ENCODE data around the gene KCNK3. TPM values are rescaled to one million over a fixed set of nuclear protein-coding genes. Genes with fewer than 3 reads are reported as not detected.

KCNK3 gene
- total and polyA plus RNA-seq, 4 donors: 6.7 to 29.9 (median 20.0) TPM

DNA sequence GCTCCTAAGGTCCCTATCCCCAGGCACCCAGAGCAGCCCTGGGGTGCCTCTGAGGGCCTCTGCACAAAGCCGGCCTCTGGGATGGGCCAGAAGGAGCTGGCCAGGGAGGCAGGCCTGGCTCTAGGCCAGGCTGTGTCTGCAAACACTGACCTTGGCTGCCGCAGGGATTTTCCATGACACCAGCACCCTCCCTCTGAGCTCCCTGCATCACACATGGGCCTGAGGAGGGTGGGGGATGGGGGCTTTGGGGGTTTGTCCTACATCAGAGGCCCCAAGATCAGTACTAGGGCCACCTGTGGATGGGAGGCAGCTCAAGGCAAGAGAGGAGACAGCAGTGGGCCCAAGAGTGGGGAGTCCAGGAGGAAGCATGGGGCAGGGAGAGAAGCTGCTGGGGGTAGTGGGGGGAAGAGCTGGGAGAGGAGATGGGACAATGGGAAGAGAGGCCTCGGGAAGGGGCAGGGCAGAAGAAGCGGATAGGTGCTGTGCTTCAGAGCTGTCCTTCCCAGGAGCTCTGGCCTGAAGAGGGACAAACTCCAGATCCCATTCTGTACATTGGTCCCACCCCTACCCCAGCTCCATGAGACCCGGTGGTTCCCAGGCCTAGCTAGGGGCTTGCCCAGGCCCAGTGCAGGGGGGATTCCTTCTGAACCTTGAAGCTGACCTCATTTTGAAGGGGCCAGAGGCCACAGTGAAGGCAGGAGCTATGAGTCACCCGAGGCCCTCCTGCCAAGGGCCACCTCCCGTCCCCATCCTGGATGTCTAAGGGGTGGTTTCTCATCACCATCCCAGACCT, 28.0 kb downstream of the KCNK3 start:
- WGBS, 2 donors: 52 to 70% methylated on average over 6 to 7 of the region's 7 CpGs
- peak overlapping the region; percentile 37 to 63 for H3K27ac ChIP-seq (ENCODE audit: low read depth in 1 of 2, low read length in 1 of 2)
- no peak overlapping the region for H3K4me3 ChIP-seq
- ATAC-seq (ENCODE audit: insufficient read depth, low FRiP score) (peak; percentile 12), DNase-seq (peak; percentile 93 to 98 (median 95))
- TF ChIP-seq, protein P1, sequence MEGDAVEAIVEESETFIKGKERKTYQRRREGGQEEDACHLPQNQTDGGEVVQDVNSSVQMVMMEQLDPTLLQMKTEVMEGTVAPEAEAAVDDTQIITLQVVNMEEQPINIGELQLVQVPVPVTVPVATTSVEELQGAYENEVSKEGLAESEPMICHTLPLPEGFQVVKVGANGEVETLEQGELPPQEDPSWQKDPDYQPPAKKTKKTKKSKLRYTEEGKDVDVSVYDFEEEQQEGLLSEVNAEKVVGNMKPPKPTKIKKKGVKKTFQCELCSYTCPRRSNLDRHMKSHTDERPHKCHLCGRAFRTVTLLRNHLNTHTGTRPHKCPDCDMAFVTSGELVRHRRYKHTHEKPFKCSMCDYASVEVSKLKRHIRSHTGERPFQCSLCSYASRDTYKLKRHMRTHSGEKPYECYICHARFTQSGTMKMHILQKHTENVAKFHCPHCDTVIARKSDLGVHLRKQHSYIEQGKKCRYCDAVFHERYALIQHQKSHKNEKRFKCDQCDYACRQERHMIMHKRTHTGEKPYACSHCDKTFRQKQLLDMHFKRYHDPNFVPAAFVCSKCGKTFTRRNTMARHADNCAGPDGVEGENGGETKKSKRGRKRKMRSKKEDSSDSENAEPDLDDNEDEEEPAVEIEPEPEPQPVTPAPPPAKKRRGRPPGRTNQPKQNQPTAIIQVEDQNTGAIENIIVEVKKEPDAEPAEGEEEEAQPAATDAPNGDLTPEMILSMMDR (IDR thresholded peaks at IDR 0.05; ENCODE audit: control extremely low read depth, extremely low read depth): no peak
- H3K36me3 ChIP-seq (ENCODE audit: control insufficient read depth in 4 of 4, insufficient read depth in 4 of 4, low read length in 4 of 4): peaks cover 0 to 3% (median 0%) of the 10 kb centered on the region in 4 donors
- peak overlapping the region in 1 of 2 donors; percentile 70 for H3K9ac ChIP-seq (ENCODE audit: insufficient read depth in 1 of 2, low read length in 2 of 2)
- H3K4me1 ChIP-seq (ENCODE audit: control insufficient read depth in 5 of 5, insufficient read depth in 5 of 5, low read length in 5 of 5): peaks cover 4 to 62% (median 39%) of the 10 kb centered on the region in 5 donors
- no peaks in the 10 kb centered on the region for H3K9me3 ChIP-seq (ENCODE audit: control insufficient read depth in 4 of 4, insufficient read depth in 3 of 4, low read length in 3 of 4)
- H3K27me3 ChIP-seq (ENCODE audit: control insufficient read depth in 3 of 3, insufficient read depth in 3 of 3, low read length in 2 of 3): no peaks in the 10 kb centered on the region

DNA sequence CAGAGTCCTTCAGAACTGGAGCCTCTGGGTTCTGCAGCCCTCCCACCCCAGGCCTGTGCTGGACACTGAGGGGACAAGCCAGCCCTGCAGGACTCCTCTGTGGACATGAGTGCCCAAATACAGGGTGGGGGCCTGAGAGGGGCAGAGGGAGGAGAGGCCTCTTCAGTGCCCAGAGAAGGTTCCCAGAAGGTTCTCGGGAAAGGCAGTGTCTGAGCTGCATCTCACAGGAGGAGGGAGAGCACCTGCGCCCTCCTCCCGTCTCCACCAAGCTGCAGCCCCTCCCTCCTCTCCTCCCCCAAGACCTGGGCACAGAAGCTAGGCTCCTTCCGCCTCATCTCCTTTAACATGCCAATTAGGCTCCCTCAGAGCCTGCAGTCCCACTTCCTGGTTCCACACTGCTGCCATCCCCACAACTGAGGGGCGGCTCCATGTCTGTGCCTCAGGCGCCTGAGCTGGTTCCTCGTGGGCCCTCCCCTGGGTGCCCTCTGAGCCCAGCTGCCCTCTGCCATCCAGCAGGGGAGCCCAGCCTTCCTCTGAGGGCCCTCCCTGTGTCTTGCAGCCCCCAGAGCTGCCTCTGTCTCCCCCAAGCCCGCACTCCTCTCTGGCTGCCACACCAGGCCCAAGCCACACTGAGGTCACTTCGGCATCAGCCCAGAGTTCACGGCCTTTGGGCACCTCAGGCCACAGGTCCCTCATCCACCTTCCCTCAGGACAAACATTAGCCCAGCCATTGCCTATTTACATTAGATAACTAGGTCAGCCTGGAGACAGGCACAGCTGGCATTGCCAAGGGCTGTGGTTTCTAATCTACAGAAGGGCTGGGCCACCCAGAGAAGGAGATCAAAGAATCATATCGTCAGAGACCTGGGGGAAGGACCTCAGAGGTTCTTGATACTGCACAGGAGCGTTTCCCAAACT, 28.9 kb downstream of the KCNK3 start:
- WGBS, 2 donors: 74 to 85% methylated on average over 10 to 12 of the region's 12 CpGs
- H3K27ac ChIP-seq (ENCODE audit: low read depth in 1 of 2, low read length in 1 of 2): peak overlapping the region; percentile 37 to 63
- TF ChIP-seq, protein P1 (IDR thresholded peaks at IDR 0.05; ENCODE audit: control extremely low read depth, extremely low read depth): no peak
- H3K27me3 ChIP-seq (ENCODE audit: control insufficient read depth in 3 of 3, insufficient read depth in 3 of 3, low read length in 2 of 3): no peaks in the 10 kb centered on the region
- no peaks in the 10 kb centered on the region for H3K9me3 ChIP-seq (ENCODE audit: control insufficient read depth in 4 of 4, insufficient read depth in 3 of 4, low read length in 3 of 4)
- H3K4me3 ChIP-seq: no peak overlapping the region
- H3K9ac ChIP-seq (ENCODE audit: insufficient read depth in 1 of 2, low read length in 2 of 2): no peak overlapping the region
- ATAC-seq (ENCODE audit: insufficient read depth, low FRiP score): peak; percentile 16
- peaks cover 4 to 62% (median 39%) of the 10 kb centered on the region in 5 donors for H3K4me1 ChIP-seq (ENCODE audit: control insufficient read depth in 5 of 5, insufficient read depth in 5 of 5, low read length in 5 of 5)
- no peak for DNase-seq
- H3K36me3 ChIP-seq (ENCODE audit: control insufficient read depth in 4 of 4, insufficient read depth in 4 of 4, low read length in 4 of 4): no peaks in the 10 kb centered on the region

DNA sequence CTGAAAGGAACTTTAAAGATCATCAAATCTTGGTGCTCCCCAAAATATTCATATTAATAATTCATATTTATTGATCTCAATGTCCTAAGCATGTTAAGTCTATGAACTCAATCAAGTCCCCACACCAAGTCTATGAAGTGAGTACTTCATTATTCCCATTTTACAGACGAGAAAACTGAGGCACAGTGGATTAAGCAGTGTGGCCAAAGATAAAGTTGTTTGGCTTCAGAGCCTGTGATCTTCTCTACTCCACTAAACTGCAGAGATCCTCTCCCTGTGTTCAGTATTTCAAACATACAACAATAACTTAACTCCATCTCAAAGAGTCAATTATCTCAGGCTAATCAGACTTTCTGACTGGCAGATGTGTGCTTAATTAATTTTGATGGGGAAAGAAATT, 29.8 kb downstream of the KCNK3 start:
- WGBS, 2 donors: 86 to 91% methylated on average over 1 of the region's 1 CpG
- TF ChIP-seq, protein P1 (IDR thresholded peaks at IDR 0.05; ENCODE audit: control extremely low read depth, extremely low read depth): no peak
- DNase-seq: no peak
- Histone ChIP-seq H3K27ac (ENCODE audit: low read depth in 1 of 2, low read length in 1 of 2) (no peak overlapping the region), H3K9me3 (ENCODE audit: control insufficient read depth in 4 of 4, insufficient read depth in 3 of 4, low read length in 3 of 4) (no peaks in the 10 kb centered on the region), H3K4me1 (ENCODE audit: control insufficient read depth in 5 of 5, insufficient read depth in 5 of 5, low read length in 5 of 5) (peaks cover 4 to 62% (median 39%) of the 10 kb centered on the region in 5 donors), H3K36me3 (ENCODE audit: control insufficient read depth in 4 of 4, insufficient read depth in 4 of 4, low read length in 4 of 4) (no peaks in the 10 kb centered on the region), H3K4me3 (no peak overlapping the region), H3K9ac (ENCODE audit: insufficient read depth in 1 of 2, low read length in 2 of 2) (no peak overlapping the region), H3K27me3 (ENCODE audit: control insufficient read depth in 3 of 3, insufficient read depth in 3 of 3, low read length in 2 of 3) (no peaks in the 10 kb centered on the region)
- ATAC-seq (ENCODE audit: insufficient read depth, low FRiP score): no peak

Data from lung (tissue), 12 donors.